Esophagus squamous epithelium (tissue), 4 donors: ENCODE results near the gene MICAL2.

Source experiments
- POLR2A ChIP-seq, 4 donors: fragments of 450-650 bp; IDR thresholded peaks; one replicate each; pipeline ENCODE4 v1.6.1; 2017; ENCODE audit warnings: antibody characterized with exemption in 4 of 4, mild to moderate bottlenecking in 4 of 4, moderate library complexity in 3 of 4
- TF ChIP-seq, protein P1 (sequence below), 6 experiments: fragments of 450-650 bp in 4 of 6; fragments of 200-600 bp in 2 of 6; sonication (generic) in 2 of 6; IDR thresholded peaks; one replicate each; pipeline ENCODE4 v1.5.1; 2016 to 2019; ENCODE audit warnings: antibody characterized with exemption in 6 of 6, mild to moderate bottlenecking in 4 of 6, moderate library complexity in 4 of 6

DNA sequence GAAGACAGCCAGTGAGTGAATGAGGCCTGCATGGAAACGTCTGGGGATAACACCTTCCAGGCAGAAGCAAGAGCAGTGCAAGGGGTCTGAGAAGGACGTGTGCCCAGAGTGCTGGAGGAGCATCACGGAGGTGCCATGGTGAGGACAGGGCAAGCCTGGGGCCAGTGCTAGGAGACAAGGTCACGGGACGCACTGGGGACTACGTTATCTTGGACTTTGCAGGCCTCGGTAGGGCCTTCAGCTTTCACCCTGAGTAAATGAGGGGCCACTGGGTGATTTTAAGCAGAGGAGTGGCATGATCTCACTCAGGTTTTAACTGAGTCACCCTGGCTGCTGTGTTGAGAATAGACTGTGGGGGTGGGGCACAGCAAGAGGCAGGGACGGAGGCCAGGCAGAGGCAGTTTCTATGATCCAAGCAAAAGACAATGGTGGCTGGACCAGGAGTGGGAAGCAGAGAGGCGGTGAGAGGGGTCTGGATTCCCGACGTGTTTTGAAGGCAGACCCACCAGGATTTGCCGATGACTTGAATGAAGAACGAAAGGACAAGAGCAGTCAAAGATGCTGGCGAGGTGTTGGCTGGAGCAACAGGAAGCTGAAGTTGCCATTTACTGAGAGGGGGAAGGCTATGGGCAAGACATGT lies 164.3 kb downstream of the MICAL2 start:
- TF ChIP-seq, protein P1, sequence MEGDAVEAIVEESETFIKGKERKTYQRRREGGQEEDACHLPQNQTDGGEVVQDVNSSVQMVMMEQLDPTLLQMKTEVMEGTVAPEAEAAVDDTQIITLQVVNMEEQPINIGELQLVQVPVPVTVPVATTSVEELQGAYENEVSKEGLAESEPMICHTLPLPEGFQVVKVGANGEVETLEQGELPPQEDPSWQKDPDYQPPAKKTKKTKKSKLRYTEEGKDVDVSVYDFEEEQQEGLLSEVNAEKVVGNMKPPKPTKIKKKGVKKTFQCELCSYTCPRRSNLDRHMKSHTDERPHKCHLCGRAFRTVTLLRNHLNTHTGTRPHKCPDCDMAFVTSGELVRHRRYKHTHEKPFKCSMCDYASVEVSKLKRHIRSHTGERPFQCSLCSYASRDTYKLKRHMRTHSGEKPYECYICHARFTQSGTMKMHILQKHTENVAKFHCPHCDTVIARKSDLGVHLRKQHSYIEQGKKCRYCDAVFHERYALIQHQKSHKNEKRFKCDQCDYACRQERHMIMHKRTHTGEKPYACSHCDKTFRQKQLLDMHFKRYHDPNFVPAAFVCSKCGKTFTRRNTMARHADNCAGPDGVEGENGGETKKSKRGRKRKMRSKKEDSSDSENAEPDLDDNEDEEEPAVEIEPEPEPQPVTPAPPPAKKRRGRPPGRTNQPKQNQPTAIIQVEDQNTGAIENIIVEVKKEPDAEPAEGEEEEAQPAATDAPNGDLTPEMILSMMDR (IDR thresholded peaks at IDR 0.05) = no peak
- no peak for TF ChIP-seq POLR2A (IDR thresholded peaks at IDR 0.05)
